Immature natural killer cell (primary cell): ENCODE data around the gene NXN. TPM values are rescaled to one million over a fixed set of nuclear protein-coding genes. Genes with fewer than 3 reads are reported as not detected.
"Not testable (repeated sequence)": the region's sequence is repeated elsewhere in the genome, so short reads cannot be mapped to it uniquely, and the experiment has no call there.

Experiments
- DNase-seq, 3 donors: peaks; one replicate each; pipeline ENCODE4 v3.0.0; 2022; ENCODE audit warnings: mixed read lengths in 1 of 3
- H3K27ac Mint-ChIP-seq, 6 donors: one replicate each; pipeline ENCODE4 v1.8.0; 2020; ENCODE audit warnings: mixed read lengths in 6 of 6, mild to moderate bottlenecking in 5 of 6, inconsistent platforms in 4 of 6, moderate library complexity in 3 of 6
- H3K27me3 Mint-ChIP-seq, 3 donors: one replicate each; pipeline ENCODE4 v1.8.0; 2020 to 2021; ENCODE audit warnings: low read depth in 3 of 3, mild to moderate bottlenecking in 3 of 3, mixed read lengths in 3 of 3, moderate library complexity in 3 of 3, inconsistent platforms in 1 of 3
- H3K36me3 Mint-ChIP-seq, 3 donors: one replicate each; pipeline ENCODE4 v1.8.0; 2020; ENCODE audit warnings: mixed read lengths in 3 of 3, inconsistent platforms in 2 of 3, mild to moderate bottlenecking in 2 of 3
- H3K4me1 Mint-ChIP-seq, 2 donors: one replicate each; pipeline ENCODE4 v1.8.0; 2020; ENCODE audit warnings: inconsistent platforms in 2 of 2, mild to moderate bottlenecking in 2 of 2, mixed read lengths in 2 of 2, moderate library complexity in 1 of 2
- H3K4me3 Mint-ChIP-seq, 5 donors: one replicate each; pipeline ENCODE4 v1.8.0; 2020; ENCODE audit warnings: mild to moderate bottlenecking in 5 of 5, mixed read lengths in 5 of 5, inconsistent platforms in 3 of 5, moderate library complexity in 3 of 5
- H3K9me3 Mint-ChIP-seq, 6 donors: one replicate each; pipeline ENCODE4 v1.8.0; 2020; ENCODE audit warnings: mild to moderate bottlenecking in 6 of 6, mixed read lengths in 6 of 6, inconsistent platforms in 4 of 6, moderate library complexity in 3 of 6
- polyA plus RNA-seq, 3 donors: library from polyadenylated mRNA; unstranded; fragments of 300-500 nt; fragmentation: Illumina TruSeq; gene quantifications; one replicate each; pipeline ENCODE4 v1.2.3, GENCODE V29; 2021

The NXN gene
- polyA plus RNA-seq, 3 donors from 2014 or later, result 0.19 TPM; not detected in 2

DNA sequence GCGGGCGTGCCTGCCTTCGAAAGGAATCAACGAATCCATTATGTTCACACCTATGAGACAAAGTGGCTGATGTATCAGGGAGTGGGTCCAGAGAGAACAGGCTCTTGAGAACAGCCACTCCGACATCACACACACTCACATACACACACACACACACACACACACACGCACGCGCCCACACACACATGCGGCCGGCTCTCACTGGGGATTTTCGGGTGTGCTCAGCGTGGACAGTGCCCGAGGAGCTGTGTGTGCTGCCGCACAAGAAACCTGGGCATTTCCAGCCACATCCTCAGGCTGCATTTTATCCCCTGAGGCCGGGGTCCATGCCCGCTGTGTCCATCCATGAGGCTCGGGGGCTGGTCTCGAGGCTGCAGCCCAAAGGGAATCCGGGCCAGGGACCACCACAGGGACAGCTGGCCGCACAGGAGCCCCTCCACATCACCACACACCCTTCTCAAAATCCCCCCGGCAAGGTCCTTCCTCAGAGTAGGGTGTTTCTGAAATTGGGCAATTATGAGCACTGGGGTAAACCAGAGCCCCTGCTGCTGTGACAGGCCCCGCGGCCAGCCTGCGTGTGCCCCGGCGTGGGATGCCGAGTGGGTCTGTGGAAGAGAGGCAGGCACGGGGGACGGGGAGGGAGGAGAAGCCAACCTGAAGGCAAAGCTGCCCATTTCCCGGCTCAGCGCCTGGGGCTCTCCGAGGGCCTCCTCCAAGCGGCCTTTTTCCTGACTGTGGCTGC lies 172.6 kb downstream of the NXN start:
- Mint-ChIP-seq H3K4me3 (no peak overlapping the region), H3K4me1 (no peaks in the 10 kb centered on the region), H3K27ac (no peak overlapping the region), H3K27me3 (no peaks in the 10 kb centered on the region), H3K36me3 (no peaks in the 10 kb centered on the region), H3K9me3 (no peaks in the 10 kb centered on the region)
- DNase-seq, result no peak

DNA sequence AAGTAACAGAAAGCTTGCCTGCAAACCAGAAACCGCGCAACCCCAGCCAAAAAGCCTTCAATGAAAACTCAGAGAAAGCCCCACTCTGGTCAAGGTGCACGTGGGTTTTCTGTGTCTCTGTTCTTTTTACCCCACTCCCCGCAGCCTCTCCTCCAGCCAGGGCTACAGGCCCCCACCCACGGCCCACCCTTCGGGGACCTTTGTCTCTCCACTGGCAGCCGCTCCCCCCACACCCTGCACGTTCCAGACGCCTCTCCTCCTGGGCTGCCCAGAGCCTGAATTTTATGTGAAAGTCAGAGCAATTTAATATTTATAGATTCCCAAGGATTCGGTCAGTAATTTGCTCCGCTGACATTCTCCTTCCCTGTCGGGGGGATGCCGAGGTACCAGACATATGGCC lies 173.2 kb downstream of the NXN start:
- H3K27me3 Mint-ChIP-seq, result no peaks in the 10 kb centered on the region

DNA sequence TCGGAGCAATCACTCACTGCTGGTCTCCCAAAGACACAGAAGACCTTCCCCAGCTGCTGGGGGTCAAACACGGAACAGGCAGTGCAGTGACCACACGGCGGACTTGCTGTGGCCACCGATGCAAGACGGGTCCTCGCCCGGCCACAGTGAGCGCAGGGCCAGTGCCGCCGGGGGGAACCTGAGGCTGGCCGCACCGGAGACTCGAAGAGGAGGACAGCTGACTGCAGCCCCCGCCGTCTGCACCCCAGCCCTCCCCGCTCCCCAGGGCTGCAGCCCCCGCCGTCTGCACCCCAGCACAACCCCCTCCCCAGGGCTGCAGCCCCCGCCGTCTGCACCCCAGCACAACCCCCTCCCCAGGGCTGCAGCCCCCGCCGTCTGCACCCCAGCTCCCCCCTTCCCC lies 173.7 kb downstream of the NXN start:
- not testable (repeated sequence) for H3K36me3 Mint-ChIP-seq, H3K9me3 Mint-ChIP-seq, H3K4me3 Mint-ChIP-seq, DNase-seq, H3K4me1 Mint-ChIP-seq, H3K27me3 Mint-ChIP-seq, H3K27ac Mint-ChIP-seq

More for the DNA sequence above, 173.2 kb downstream of the NXN start:
- no peak overlapping the region for H3K27ac Mint-ChIP-seq
- H3K4me1 Mint-ChIP-seq, result no peaks in the 10 kb centered on the region
- no peak overlapping the region for H3K4me3 Mint-ChIP-seq
- no peak for DNase-seq
- H3K9me3 Mint-ChIP-seq, result no peaks in the 10 kb centered on the region
- H3K36me3 Mint-ChIP-seq, result no peaks in the 10 kb centered on the region

DNA sequence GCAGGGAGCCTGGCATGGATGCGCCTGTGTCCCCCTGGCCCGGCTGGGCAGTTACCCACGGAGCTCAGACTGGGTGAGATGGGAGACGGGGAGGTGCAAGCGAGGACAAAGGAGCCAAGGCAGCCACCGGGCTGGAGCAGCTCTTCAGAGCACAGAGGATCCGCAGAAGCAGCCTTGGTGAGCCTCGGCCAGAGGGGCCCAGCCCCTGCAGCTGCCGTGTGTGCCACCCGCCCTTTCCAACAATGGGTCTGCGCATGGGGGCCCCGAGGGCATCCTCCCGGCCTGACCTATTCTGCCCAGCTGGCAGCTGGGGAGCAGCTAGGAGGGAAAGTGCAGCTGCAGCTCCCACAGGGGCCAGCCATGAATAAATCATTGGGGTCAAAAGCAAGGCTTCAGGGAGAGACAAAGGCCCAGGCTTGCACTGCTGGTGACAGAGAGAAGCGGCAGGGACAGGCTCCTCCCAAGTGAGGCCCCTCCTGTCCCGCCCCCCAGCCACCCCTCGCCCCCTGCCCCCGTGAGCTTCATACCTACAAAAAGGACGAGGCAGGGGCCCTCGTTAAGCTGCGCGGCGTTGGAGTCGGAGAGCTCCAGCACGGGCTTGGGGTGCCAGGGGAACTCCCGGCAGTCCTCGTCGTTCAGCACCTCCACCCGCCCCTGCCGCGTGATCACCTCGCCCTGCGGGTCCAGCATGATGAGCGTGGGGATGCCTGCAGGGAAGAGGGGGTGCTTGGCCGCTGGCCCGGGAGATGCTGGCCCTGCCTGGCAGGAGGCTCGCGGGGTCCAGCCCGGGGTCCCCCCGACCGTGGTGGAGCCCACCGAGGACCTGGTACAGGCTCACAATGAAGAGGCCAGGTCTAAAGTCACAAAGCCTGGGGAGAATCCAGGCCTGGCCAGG lies 174.8 kb downstream of the NXN start:
- Mint-ChIP-seq H3K27me3 (peaks cover 0 to 3% (median 0%) of the 10 kb centered on the region in 3 donors), H3K36me3 (no peaks in the 10 kb centered on the region), H3K4me3 (no peak overlapping the region), H3K9me3 (no peaks in the 10 kb centered on the region), H3K4me1 (no peaks in the 10 kb centered on the region), H3K27ac (no peak overlapping the region)
- DNase-seq, result no peak

DNA sequence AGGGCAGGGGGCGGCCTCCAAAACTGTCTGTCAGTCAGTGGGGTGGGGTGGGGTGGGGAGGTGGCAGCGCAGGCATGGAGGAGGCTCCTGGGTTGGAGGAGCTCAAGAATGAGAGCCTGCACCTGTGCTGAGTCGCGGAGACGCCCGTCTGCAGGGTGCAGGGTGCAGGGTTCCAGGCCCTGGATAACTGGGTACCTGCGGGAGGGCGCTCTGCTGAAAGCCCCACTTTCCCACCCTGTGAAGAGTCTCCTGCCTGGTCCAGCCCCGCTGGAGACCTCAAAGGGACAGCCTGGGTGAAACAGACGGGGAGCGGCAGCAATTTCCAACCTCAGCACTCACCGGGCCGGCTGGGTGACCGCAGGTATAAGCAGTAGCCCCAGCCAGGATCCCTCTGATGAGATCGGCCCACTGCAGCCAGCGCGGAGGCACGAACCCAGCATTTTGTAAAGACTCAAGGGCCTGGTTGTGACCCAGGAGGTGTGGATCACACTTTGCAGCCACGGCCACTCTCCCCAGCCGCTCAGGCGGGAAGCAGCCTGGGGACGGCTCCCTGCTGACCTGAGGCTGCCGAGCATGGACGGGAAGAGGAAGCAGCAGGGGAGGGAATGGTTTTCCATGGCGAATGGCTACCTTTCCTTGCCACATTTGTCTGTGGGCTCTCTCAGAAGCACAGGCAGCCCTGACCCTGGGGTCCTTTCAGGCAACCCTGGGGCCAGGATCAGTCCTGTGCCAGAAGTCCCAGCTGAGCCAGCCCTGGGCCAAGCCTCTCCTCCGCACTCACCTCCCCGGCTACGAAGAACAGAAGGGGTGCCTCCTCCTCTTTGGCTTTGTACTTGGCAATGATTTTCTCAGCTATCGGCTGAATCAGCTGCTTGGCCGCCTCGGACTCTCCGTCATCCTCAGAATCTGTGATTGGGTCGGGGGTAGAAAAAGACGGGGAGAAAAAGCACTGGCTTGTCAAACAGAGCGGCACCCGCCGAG lies 176.4 kb downstream of the NXN start:
- Mint-ChIP-seq H3K36me3 (no peaks in the 10 kb centered on the region), H3K27ac (no peak overlapping the region), H3K27me3 (peaks cover 0 to 3% (median 0%) of the 10 kb centered on the region in 3 donors), H3K9me3 (no peaks in the 10 kb centered on the region), H3K4me1 (no peaks in the 10 kb centered on the region), H3K4me3 (no peak overlapping the region)
- no peak for DNase-seq

DNA sequence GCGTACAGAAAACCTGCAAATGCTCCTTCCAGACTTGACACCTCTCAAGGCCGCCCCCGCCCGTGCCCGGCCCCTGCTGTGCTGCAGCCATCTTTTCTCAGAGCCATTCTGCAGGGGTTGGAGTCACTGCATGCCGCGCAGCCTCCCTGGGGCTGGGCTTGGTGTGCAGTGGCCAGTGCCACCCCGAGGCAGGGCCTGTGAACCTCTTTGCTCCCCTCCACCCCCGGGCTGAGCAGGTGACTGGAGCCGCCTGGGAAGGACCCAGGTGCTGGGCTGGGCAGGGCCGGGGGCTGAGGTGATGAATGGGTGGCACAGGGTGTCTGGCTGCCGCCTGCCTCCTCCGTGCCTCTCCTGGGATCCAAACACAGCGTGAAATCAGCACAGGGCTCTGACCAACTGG lies 177.1 kb downstream of the NXN start:
- Mint-ChIP-seq H3K36me3 (no peaks in the 10 kb centered on the region), H3K4me3 (no peak overlapping the region), H3K4me1 (no peaks in the 10 kb centered on the region), H3K27ac (no peak overlapping the region), H3K9me3 (no peaks in the 10 kb centered on the region), H3K27me3 (peaks cover 0 to 3% (median 0%) of the 10 kb centered on the region in 3 donors)
- no peak for DNase-seq

DNA sequence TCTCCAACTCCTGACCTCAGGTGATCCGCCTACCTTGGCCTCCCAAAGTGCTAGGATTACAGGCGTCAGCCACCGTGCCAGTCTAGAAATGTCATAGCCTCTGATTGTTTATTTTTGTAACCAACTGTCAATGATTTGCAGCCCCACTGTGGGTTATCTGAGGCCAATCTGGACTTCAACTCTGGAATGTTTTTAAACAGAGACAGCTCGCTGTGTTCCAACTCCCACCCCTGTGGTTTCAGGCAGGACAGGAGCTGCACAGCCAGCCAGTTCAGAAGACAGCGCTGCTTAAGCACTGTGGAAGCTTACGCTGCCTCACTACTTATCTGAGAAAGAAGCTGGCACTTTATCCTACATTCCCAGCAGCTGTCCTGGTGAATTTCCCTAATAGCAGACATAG lies 177.9 kb downstream of the NXN start:
- H3K36me3 Mint-ChIP-seq, result no peaks in the 10 kb centered on the region
- H3K9me3 Mint-ChIP-seq, result no peaks in the 10 kb centered on the region
- H3K27ac Mint-ChIP-seq, result no peak overlapping the region
- DNase-seq, result no peak
- H3K27me3 Mint-ChIP-seq, result peaks cover 0 to 3% (median 0%) of the 10 kb centered on the region in 3 donors
- no peak overlapping the region for H3K4me3 Mint-ChIP-seq
- H3K4me1 Mint-ChIP-seq, result no peaks in the 10 kb centered on the region

DNA sequence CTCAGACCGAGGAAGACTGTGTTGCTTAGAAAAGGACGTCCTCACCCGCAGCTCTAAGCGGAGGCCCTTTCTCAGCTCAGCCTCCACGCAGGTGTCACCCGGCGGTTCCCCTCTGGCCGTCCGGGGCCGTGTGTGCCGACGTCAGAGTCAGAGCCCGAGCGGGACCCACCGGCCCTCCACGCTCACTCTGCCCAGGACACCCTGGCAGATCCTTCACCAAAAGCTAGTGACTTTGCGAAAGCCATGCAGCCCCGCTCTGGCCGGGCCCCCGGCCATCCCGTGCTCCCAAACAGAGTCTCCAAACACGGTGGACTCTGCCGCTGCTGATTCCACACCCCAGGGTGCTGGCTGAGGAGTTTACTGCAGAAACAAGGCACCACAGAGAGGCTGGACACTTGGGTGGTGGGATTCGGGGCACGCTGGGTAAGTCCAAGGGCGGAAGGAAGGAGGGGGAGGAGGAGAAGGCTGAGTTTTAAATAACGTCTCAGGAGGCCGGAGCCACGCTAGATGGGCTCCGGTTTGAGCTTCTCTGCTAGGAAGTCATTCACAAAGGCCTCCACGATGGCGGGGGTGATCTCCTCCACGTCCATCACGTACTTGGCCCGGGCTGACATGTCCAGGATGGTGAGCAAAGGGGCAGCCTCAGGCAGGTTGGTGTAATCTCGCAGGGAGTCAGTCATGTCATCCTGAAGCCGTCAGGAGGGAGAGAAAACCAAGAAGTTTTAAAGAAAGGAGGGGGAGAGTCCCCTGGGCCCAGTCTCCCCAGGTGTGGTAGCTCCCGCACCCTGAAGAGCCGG lies 178.9 kb downstream of the NXN start:
- Mint-ChIP-seq H3K27ac (no peak overlapping the region), H3K36me3 (no peaks in the 10 kb centered on the region), H3K27me3 (peaks cover 0 to 3% (median 0%) of the 10 kb centered on the region in 3 donors), H3K4me3 (no peak overlapping the region), H3K4me1 (no peaks in the 10 kb centered on the region), H3K9me3 (no peaks in the 10 kb centered on the region)
- DNase-seq, result no peak

DNA sequence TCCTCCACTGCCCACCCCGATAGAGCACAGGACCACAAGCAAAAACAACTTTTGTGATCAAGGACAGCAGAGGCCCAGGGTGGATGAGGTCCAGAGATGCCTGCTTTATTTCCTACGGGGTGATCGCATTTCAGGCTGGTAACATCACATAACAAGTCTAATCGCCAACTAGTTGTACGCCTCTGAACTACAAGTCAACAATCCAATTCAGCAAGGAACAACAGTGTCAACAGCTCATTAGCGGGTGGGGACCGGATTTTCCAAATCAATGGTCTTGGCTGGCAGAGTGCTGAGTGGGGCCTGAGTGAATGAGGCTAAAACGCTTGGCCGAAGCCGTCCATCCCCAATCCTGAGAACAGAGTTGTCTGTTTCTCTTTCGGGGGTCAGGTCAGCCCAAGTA lies 180.3 kb downstream of the NXN start:
- H3K4me1 Mint-ChIP-seq, result peaks cover 7% of the 10 kb centered on the region in 2 donors
- peaks cover 0 to 3% (median 1%) of the 10 kb centered on the region in 3 donors for H3K27me3 Mint-ChIP-seq
- H3K36me3 Mint-ChIP-seq, result no peaks in the 10 kb centered on the region
- no peak for DNase-seq
- no peak overlapping the region for H3K27ac Mint-ChIP-seq
- H3K4me3 Mint-ChIP-seq, result no peak overlapping the region
- H3K9me3 Mint-ChIP-seq, result no peaks in the 10 kb centered on the region

DNA sequence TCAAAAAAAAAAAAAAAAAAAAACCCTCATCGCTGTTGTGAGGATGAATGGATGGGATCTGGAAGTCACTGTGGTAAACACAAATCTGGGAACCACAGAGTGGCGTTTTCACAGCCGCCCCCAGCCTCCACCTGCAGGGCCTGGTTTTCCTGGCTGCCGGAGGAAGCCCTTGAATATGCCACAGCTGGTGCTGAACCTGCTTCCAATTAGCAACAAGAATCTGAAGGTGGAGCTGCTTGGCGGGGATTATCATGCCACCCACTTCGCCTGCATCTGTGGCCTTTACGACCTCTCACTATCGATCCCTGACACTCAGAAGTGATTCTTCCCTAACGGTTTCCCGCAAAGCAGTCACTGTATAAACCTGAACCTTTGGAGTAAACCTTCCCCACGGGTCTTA lies 181.3 kb downstream of the NXN start:
- Mint-ChIP-seq H3K36me3 (no peaks in the 10 kb centered on the region), H3K4me3 (no peak overlapping the region), H3K9me3 (no peaks in the 10 kb centered on the region), H3K27me3 (peaks cover 0 to 3% (median 1%) of the 10 kb centered on the region in 3 donors), H3K4me1 (peaks cover 7% of the 10 kb centered on the region in 2 donors), H3K27ac (no peak overlapping the region)
- no peak for DNase-seq

DNA sequence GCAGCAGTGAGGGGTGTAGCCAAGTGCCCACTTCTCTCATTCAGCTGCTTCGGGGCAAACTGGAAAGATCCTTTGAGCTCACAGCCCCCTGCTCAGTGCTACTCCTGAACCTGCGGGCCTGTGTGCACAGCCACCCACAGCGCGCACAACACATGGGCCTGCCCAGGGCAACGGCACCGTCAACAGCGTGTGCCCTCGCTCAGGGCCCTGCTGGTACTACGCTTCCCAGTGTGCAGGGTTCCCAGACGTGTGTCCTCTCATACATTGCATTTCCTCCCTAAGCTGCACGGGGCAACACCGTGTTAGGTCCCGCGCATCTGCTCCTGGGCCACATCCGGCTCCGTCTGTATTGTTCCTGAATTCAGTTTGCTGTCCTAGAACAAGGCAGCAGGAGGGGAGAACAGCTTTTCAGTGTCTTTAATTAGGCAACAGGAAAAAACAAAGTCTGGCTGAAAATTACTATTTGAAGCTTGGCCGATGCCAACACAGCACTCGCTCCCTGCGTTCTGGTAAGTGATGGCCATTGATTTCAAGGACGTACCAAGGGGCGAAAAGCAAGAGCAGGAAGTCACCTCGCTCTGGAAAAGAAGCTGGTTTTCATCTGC lies 182.2 kb downstream of the NXN start:
- H3K36me3 Mint-ChIP-seq, result peaks cover 0 to 5% (median 0%) of the 10 kb centered on the region in 3 donors
- no peak overlapping the region for H3K27ac Mint-ChIP-seq
- H3K9me3 Mint-ChIP-seq, result no peaks in the 10 kb centered on the region

DNA sequence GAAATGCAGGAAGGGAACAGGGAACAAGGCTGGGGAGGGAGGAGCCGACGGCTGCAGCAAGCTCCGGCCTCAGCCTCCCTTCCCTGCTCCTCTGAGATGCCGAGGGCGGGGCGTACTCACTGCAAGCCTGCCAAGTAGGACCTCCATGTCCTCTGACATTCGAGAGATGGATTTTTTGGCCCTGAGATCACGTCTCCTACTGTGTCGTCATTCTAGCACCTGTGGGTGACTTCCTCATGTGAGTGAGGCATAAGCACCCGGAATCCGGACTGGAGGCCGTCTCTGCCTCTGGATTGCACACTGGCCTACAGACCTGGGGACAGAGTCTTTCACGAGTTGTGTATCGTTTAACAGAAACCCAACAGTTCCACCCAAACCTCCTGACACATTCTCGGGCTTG lies 183.0 kb downstream of the NXN start:
- peaks cover 0 to 9% (median 2%) of the 10 kb centered on the region in 3 donors for H3K36me3 Mint-ChIP-seq
- H3K27ac Mint-ChIP-seq, result no peak overlapping the region
- H3K27me3 Mint-ChIP-seq, result peaks cover 0 to 3% (median 1%) of the 10 kb centered on the region in 3 donors

More for the DNA sequence above, 182.2 kb downstream of the NXN start:
- peaks cover 7% of the 10 kb centered on the region in 2 donors for H3K4me1 Mint-ChIP-seq
- peaks cover 0 to 3% (median 1%) of the 10 kb centered on the region in 3 donors for H3K27me3 Mint-ChIP-seq
- H3K4me3 Mint-ChIP-seq, result no peak overlapping the region
- no peak for DNase-seq

More for the DNA sequence above, 183.0 kb downstream of the NXN start:
- H3K4me1 Mint-ChIP-seq, result peaks cover 7% of the 10 kb centered on the region in 2 donors
- no peaks in the 10 kb centered on the region for H3K9me3 Mint-ChIP-seq
- H3K4me3 Mint-ChIP-seq, result no peak overlapping the region
- no peak for DNase-seq
